ENCODE results near the gene FAM200B. TPM values are rescaled to one million over a fixed set of nuclear protein-coding genes. Genes with fewer than 3 reads are reported as not detected.

The FAM200B gene
- total and polyA plus RNA-seq, 9 donors, result 40.7 to 69.2 (median 55.6) TPM

GRCh38 chr4:15689540-15689939 is 7.9 kb downstream of the FAM200B start:
- H3K27ac ChIP-seq, result no peak overlapping the region
- no peaks in the 10 kb centered on the region for H3K36me3 ChIP-seq
- no peaks in the 10 kb centered on the region for H3K9me3 ChIP-seq
- no peaks in the 10 kb centered on the region for H3K27me3 ChIP-seq
- peaks cover 1% of the 10 kb centered on the region for H3K4me1 ChIP-seq (ENCODE audit: insufficient read depth)
- 94 to 99% (median 97%) methylated on average over 2 of the region's 2 CpGs for WGBS, 3 donors
- H3K4me3 ChIP-seq, result no peak overlapping the region
- no peak for TF ChIP-seq CTCF (IDR thresholded peaks at IDR 0.05)
- no peak for TF ChIP-seq POLR2A (IDR thresholded peaks at IDR 0.05)
- TF ChIP-seq EP300 (IDR thresholded peaks at IDR 0.05), result no peak
- DNase-seq, result no peak
- intact Hi-C loops (cut with DNase I), result no loop called here

- Histone ChIP-seq H3K27me3 (no peaks in the 10 kb centered on the region), H3K4me3 (no peak overlapping the region), H3K27ac (no peak overlapping the region), H3K9me3 (no peaks in the 10 kb centered on the region), H3K36me3 (no peaks in the 10 kb centered on the region), H3K4me1 (ENCODE audit: insufficient read depth) (peaks cover 1% of the 10 kb centered on the region)
- intact Hi-C loops (cut with DNase I), result no loop called here
- TF ChIP-seq CTCF (IDR thresholded peaks at IDR 0.05), result no peak
- TF ChIP-seq EP300 (IDR thresholded peaks at IDR 0.05), result no peak
- TF ChIP-seq POLR2A (IDR thresholded peaks at IDR 0.05), result no peak
- 15 to 24% (median 21%) methylated on average over 7 of the region's 7 CpGs for WGBS, 3 donors
- no peak for DNase-seq
Observed at GRCh38 chr4:15690020-15690809, 8.6 kb downstream of the FAM200B start.

GRCh38 chr4:15691346-15692135 is 9.9 kb downstream of the FAM200B start:
- no peak overlapping the region for H3K27ac ChIP-seq
- H3K4me3 ChIP-seq, result no peak overlapping the region
- WGBS, 3 donors, result 20 to 37% (median 36%) methylated on average over 3 of the region's 3 CpGs
- TF ChIP-seq EP300 (IDR thresholded peaks at IDR 0.05), result no peak
- no peak for TF ChIP-seq CTCF (IDR thresholded peaks at IDR 0.05)
- TF ChIP-seq POLR2A (IDR thresholded peaks at IDR 0.05), result no peak
- H3K9me3 ChIP-seq, result no peaks in the 10 kb centered on the region
- peaks cover 1% of the 10 kb centered on the region for H3K4me1 ChIP-seq (ENCODE audit: insufficient read depth)
- intact Hi-C loops (cut with DNase I), result no loop called here
- H3K27me3 ChIP-seq, result no peaks in the 10 kb centered on the region
- DNase-seq, result no peak
- H3K36me3 ChIP-seq, result no peaks in the 10 kb centered on the region

GRCh38 chr4:15692602-15693001 is 11.0 kb downstream of the FAM200B start:
- no peak overlapping the region for H3K4me3 ChIP-seq
- H3K4me1 ChIP-seq (ENCODE audit: insufficient read depth), result peaks cover 1% of the 10 kb centered on the region
- no peak overlapping the region for H3K27ac ChIP-seq
- WGBS, 3 donors, result 85 to 92% (median 92%) methylated on average over 2 of the region's 2 CpGs
- no peaks in the 10 kb centered on the region for H3K9me3 ChIP-seq
- DNase-seq, result no peak
- H3K27me3 ChIP-seq, result no peaks in the 10 kb centered on the region
- intact Hi-C loops (cut with DNase I), result no loop called here
- H3K36me3 ChIP-seq, result no peaks in the 10 kb centered on the region
- no peak for TF ChIP-seq EP300 (IDR thresholded peaks at IDR 0.05)

GRCh38 chr4:15694431-15694830 is 12.8 kb downstream of the FAM200B start:
- Histone ChIP-seq H3K4me3 (no peak overlapping the region), H3K9me3 (no peaks in the 10 kb centered on the region), H3K27me3 (no peaks in the 10 kb centered on the region), H3K27ac (no peak overlapping the region), H3K4me1 (ENCODE audit: insufficient read depth) (peaks cover 1% of the 10 kb centered on the region), H3K36me3 (no peaks in the 10 kb centered on the region)
- WGBS, 3 donors, result 92 to 94% (median 94%) methylated on average over 4 of the region's 4 CpGs
- no peak for DNase-seq
- TF ChIP-seq EP300 (IDR thresholded peaks at IDR 0.05), result no peak
- TF ChIP-seq POLR2A (IDR thresholded peaks at IDR 0.05), result no peak
- no peak for TF ChIP-seq CTCF (IDR thresholded peaks at IDR 0.05)
- intact Hi-C loops (cut with DNase I), result no loop called here
